ENCODE data around the gene KHSRP. TPM values are rescaled to one million over a fixed set of nuclear protein-coding genes. Genes with fewer than 3 reads are reported as not detected.
"Not testable (repeated sequence)": the region's sequence is repeated elsewhere in the genome, so short reads cannot be mapped to it uniquely, and the experiment has no call there.

Gene KHSRP
- total RNA-seq, 1 donor from 2014 or later = 87.6 TPM

DNA sequence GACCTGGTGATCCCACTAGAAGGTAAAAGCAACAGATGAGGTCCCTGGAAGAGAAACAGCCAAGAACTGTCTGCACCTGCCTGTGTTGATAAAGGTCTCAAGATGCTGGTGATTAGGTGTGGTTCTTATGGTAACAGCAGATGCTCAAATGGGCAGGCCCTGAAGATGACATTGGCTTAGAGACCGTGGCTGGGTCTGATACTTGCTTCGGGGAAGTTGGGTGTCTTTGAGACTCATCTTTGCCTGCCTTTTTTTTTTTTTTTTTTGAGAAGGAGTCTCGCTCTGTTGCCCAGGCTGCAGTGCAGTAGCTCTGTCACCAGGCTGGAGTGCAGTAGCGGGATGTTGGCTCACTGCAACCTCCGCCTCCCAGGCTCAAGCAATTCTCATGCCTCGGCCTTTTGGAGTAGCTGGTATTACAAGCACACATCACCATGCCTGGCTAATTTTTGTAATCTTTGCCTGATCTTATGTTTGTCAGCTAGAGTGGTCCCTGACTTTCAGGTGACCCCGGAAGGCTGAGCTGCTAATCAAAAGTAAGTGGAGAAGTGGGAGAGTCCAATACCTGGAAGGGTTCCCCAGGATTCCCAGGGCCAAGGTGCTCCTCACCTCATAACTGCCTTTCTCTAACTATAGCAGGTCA is 27.1 kb upstream of the KHSRP start:
- no peak for DNase-seq (ENCODE audit: low read depth)

DNA sequence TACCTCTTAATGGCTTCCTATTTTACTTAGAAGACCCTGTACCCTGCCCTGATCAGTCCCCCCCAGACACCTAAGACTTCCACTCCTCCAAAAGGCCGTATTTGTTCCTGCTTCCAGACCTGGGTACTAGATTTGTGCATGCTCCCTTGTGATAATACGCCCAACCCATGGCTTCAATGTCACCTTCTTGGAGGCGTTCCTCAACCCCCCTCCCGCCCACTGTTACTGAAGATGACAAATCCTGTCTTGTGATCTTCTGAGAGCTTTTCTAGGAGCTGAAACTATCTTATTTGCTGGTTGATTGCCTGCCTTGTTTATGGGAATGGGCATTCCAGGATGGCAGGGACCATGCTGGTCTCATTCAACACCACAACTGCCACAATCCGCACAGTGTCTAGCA is 25.6 kb upstream of the KHSRP start:
- DNase-seq (ENCODE audit: low read depth) = no peak

- DNase-seq (ENCODE audit: low read depth) = no peak
These were observed 23.4 kb upstream of the KHSRP start for GRCh38 chr19:6448045-6448444.

DNA sequence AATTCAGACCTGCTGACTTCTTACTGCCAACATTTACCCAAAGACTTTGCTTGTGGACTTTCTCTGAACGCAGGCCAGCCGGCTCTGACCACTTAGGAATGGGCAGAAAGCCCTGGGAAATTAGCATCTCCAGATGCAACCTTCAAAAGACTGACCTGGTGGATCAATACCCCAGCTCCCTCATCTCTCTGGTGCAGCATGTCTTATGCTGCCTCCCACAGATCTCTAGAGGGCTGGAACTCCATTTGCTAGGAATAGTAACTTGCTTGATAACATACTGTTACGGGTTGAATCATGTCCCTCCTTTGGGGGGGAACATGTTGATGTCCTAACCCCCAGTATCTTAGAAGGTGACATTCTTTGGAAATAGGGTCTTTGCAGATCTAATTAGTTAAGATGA is 21.8 kb upstream of the KHSRP start:
- no peak for DNase-seq (ENCODE audit: low read depth)

- no peak for DNase-seq (ENCODE audit: low read depth)
These were observed 19.4 kb upstream of the KHSRP start for GRCh38 chr19:6443986-6444385.

- DNase-seq (ENCODE audit: low read depth) = no peak
These were observed 17.6 kb upstream of the KHSRP start for GRCh38 chr19:6442087-6442688.

- DNase-seq (ENCODE audit: low read depth) = no peak
These were observed 16.3 kb upstream of the KHSRP start for GRCh38 chr19:6440905-6441304.

DNA sequence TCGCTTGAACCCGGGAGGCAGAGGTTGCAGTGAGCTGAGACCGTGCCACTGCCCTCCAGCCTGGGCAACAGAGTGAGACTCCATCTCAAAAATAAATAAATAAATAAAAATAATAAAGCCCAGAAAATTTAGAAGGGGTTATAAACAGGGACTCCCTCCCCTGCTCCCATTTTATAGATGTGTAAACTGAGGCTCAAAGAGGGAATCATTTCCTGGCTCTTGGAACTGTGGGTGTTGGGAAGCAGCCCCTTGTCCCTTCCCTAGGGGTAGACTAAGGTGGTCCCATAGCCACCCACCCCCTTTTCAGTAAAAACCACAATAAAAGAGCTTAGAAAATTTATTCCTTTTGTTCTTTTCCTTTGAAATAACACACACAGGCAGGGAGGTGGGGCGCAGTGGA is 15.1 kb upstream of the KHSRP start:
- DNase-seq (ENCODE audit: low read depth) = no peak

DNA sequence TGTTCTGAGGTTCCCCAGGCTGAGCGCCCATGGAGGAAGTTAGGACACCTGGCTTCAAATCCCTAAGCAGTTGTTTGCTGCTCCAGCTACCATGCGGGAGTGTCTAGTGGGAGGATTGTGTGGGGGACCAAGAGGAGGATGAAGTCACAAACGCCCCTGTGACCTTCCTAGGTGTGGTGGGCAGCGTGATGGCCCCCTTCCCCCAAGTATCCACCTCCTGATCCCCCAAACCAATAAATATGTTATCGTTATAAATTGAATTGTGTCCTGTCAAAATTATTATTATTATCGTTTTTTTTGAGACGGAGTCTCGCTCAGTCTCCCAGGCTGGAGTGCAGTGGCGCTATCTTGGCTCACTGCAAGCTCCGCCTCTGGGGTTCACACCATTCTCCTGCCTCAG is 9.1 kb upstream of the KHSRP start, which contains the start of gene SLC25A41:
Gene SLC25A41, minus strand, starts transcription at position 101 of the 400 bp plus-strand sequence. Its CDS starts 70 bp downstream, at position 31.
- DNase-seq (ENCODE audit: low read depth) = no peak

- no peak for DNase-seq (ENCODE audit: low read depth)
These were observed 8.6 kb upstream of the KHSRP start for GRCh38 chr19:6433165-6433564.

DNA sequence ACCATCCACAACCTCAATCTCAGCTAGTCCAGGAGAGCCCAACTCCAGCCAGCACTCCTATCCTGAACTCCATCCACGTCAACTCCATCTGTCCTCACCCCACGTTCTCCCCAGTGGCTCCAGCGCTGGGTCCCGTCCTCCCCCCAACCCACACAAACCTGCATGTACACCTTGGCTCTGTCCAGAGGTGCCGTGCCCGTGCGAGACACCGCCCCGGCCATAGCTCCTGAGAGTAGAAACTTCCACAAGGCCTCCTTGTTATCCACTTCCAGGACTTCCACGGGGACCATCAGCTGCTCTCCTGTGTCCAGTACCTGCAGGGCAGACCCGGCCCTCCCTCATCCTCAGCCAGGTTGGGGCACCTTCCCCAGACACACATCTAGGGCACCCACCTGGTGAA is 7.3 kb upstream of the KHSRP start:
- no peak for DNase-seq (ENCODE audit: low read depth)

GRCh38 chr19:6429419-6430221 is 5.0 kb upstream of the KHSRP start:
- DNase-seq (ENCODE audit: low read depth) = no peak

DNA sequence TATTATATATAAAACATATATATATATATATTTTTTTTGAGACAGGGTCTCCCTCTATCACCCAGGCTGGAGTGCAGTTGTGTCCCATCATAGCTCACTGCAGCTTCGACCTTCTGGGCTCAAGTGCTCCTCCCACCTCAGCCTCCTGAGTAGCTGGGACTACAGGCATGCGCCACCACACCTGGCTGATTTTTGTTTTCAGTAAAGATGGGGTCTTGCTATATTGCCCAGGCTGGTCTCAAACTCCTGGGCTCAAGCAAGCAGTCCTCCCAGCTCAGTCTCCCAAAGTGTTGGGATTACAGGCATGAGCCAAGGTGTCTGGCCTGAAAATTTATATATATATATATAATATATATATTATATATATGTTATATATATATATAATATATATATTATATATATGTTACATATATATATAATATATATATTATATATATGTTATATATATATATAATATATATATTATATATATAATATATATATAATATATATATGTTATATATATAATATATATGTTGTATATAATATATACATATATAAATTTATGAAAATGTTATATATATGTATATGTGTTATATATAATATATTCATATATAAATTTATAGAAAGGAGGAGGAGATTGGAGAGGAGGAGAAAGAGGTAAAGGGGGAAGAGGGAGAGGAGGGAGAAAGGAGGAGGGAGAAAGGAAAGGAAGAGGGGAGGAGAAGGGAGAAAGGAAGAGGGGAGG is 4.2 kb upstream of the KHSRP start:
- DNase-seq (ENCODE audit: low read depth) = not testable (repeated sequence)

DNA sequence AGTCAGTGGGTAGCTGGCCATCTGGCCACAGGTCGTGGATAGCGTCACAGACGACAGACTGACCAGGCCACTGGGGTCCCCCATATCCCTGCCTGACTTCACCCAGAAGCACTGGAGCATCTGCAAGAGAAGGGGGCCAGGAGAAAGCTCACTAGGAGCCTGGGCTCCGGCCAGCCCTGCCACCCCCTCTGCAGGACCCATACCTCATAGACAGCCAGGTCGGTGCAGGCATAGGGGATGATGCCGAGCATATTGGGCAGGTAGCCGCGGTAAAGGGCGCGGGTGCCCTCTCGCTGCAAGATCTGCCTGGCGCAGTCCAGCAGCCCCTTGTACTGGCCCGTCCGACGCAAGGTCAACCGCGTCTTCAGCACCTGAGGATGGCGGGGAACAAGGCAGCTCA is 2.5 kb upstream of the KHSRP start:
- no peak for DNase-seq (ENCODE audit: low read depth)

- DNase-seq (ENCODE audit: low read depth) = no peak
These were observed 1.4 kb upstream of the KHSRP start for GRCh38 chr19:6425732-6426620.

- DNase-seq (ENCODE audit: low read depth) = peak; percentile 100
These were observed 524 bp upstream of the KHSRP start for GRCh38 chr19:6424939-6425731.

GRCh38 chr19:6423499-6424194 is 964 bp downstream of the KHSRP start:
- peak; percentile 47 for DNase-seq (ENCODE audit: low read depth)

- no peak for DNase-seq (ENCODE audit: low read depth)
These were observed 3.3 kb downstream of the KHSRP start for GRCh38 chr19:6421075-6422014.

Data from myocyte (in vitro differentiated cells).